ENCODE data around the gene ADAMTS14.

- TF ChIP-seq POLR2AphosphoS5 (IDR thresholded peaks at IDR 0.05; ENCODE audit: borderline replicate concordance, low read depth, low read length) (no peak), EZH2 (IDR thresholded peaks at IDR 0.05) (no peak)
These were observed 10.5 kb upstream of the ADAMTS14 start for GRCh38 chr10:70661623-70662361.
